NCI-H2171 (cell line): Measurements from ENCODE around the gene FBLN1.
A peak's percentile ranks its signal among the peaks of the same experiment; 100 is the strongest.

Experiments
- DNase-seq: peaks from one replicate; lab custom pipeline; 2025; lab: John Stamatoyannopoulos, UW

FBLN1 gene

DNA sequence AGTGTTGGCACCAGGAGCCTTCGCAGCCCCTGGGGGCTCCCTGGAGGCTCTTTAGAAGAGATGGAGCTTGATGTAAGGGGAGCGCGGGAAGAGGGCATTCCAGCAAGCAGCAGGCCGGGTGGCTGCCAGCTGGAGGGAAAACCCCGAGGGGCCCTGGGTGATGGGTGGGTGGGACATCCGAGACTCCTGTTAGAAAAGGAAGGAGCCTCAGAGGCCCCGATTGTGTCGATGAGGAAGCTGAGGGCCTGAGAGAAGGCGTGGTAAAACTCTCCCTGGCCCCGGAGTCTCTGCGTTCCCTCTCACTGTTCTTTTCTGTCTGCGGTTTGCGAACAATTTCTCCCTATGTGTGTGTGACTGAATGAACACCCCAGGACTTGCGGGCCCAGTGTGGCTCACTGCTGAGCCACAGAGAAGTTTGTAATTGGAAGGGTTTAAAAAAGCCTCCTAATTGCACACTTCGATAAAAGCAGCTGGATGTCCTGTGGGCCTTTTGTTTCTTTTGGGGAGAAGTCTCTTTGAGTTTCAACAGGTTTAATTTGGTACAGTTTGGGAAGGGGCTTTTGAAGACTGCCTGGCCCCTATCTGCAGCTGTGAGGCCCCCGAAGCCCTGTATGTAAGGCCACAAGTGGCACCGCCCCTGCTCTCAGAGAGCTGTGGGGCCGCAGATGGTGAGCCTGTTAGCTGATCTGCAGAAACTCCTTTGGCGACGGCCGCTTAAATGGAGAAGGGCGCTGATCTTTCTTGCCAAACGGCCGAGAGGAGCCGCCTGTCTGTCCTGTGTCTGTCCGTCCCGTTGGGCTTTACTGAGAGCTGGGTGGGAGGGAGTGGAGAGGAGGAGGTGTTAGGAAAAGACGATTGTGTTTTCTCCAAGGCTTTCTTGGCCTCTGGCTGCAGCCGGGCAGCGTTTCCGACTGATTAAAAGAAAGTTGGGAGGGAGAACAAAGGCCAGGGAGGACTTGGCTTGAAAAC lies 2.0 kb downstream of the FBLN1 start:
- DNase-seq, result peak; percentile 91

DNA sequence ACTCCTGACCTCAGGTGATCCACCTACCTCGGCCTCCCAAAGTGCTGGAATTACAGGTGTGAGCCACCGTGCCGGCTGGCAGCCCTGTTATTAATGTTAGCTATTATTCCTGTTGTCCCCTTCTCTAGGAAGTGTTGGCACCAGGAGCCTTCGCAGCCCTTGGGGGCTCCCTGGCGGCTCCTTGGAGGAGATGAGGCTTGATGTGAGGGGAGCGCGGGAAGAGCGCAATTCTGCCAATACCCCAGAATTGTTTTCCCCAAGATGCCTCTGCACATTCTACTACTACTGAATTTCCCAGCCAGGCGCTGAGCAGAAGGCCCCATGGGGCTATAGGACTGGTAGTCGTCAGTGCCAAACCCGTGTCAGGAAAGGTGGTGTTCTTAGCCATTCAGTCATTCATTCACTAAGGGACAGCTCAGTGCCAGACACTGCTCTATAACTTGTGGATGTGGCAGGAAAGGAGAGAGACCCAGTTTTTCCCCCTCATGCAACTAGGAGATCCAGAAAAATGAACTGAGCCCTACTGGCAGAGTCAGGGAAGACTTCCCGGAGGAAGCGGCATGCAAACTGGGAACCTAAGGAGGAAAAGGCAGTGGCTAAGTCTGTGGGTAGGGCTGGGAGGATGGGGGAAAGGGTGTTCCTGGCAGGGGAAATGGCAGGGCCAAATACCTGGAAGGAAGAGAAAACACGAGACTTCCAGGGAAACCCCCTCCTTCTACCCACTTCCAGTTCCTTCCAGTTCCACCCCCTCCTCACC lies 3.5 kb downstream of the FBLN1 start:
- no peak for DNase-seq

DNA sequence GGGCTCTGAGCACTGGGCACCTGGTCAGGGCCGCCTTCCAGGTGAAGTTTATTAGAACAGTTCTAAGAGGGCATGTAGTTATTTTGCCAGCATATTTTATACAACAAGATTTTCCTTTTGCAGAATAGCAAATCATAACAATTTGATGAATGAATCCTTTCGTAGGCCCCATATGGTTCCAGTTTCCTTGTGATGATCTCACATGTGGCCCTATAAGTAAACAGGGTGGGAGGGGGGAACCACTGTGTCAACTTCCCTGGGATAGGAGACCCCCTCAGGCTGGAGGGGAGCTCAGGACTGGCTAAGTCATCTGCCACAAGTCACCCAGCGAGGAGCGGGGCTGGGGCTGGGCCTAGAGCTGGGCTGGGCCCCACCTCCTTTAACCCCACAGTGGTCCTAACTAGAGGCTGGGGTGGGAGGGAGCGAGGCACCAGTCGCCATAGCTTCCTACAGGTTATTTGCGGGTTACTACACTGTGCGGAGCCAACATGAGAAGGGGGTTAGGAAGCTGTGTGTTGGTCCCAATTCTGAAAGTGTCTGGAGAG lies 4.2 kb downstream of the FBLN1 start:
- no peak for DNase-seq

DNA sequence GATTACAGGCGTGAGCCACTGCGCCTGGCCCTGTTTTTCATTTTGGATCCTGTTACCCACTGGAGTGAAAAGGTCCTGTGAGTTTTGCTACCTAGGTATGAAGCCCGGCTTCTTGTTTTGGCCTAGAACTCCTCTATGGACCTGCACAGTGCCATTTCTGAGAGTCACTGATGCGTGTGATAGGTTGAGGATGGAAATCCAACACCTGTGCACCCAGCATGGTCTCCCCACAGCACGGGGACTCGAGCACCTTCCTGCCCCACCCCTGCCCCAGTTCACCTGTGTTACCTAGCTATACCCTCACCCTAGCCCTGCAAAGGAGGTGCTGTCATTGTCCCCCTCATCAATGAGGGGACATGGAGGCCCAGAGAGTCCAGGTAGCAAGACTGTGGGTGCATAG lies 5.1 kb downstream of the FBLN1 start:
- no peak for DNase-seq

DNA sequence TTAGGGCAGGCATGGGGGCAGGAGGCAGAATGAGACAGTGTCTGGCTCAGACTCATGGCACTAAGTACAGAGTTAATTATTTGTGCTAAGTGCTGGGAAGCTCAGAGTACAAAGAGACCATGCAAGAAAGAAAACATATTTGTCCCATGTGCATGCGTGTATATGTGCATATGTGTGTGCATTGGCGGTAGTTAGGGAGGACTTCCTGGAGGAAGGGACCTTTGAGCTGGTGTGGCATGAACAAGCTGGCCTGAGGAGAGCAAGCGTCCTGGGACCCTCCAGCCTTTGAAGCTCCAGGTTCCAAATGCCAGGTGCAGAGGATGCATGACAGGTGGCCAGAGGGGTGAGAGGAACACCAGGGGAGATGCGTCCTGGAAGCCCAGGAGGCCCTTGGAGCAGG lies 6.1 kb downstream of the FBLN1 start:
- DNase-seq, result no peak

DNA sequence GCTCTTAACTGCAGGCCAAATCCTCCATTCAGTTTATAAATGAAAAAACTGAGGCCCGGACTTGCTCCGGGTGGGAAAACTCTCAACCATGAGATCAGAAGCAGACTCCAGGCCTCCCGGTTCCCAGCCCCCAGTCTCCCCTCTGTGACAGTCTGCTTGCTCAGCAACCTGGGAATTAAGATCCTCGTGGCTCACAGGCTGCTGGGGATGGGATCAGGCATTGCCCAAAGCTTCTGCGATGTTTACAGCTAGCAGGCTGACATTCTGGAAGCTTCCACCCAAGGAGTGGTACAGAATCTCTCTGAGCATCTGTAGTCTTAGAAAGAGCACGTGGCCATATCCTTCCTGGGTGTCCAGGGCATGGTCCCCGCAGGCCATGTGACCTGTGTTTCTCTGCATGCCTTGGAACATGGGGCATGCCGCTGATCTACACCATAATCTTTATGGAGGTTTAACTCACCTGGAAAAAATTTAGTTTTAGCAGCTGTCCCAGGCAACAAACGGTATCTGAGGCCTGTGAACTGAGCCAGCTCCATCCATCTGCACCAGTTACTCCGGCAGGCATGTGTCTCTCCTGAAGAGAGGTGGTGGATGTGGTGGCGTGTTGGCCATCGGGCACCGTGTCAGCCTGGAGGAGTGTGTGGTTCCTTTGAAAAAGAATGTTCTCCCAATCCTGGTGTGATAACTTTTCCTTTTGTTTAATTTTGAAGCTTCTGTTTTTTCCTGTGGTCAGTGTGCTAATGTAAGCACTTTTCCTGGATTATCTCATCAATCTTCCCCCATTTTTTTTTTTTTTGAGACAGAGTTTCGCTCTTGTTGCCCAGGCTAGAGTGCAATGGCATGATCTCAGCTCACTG lies 7.9 kb downstream of the FBLN1 start:
- no peak for DNase-seq

DNA sequence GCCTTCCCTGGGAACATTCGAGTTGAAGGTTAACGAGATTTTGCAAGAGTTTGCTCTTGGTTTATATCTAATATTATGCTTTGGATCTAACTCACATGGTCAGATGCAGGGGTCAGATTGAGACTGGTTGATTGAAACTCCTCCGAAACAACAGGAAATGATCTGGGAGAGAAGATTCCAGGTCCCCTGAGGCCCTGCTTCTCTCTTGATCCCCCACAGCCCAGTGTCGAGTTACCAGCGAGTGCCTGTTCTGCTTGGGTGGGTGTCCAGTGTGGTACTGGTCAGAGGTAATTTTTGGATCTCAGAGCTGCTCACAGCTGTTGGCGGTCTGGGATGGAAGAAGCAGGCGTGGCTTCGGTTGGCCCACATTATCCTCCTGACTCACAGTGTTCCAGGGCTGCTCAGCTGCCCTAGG lies 9.2 kb downstream of the FBLN1 start:
- DNase-seq, result no peak

DNA sequence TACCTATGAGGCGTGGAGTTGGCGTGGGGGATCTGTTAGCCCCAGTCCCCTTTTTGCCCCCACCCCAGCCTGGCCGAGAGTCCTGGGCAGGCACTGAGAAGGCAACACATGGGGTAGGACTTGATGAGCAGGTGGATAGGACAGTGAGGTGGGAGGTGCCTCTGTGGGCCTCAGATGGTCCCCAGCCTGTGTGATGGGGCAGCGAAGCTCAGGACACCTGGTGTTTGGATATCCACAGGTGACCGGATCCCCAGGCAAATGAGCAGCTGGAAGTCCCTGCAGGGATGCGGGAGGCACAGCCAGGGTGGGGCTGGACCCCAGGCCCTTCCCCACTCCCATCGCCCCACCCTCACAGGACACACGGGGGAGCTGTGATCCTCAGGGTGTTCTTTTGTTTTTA lies 9.7 kb downstream of the FBLN1 start:
- no peak for DNase-seq

DNA sequence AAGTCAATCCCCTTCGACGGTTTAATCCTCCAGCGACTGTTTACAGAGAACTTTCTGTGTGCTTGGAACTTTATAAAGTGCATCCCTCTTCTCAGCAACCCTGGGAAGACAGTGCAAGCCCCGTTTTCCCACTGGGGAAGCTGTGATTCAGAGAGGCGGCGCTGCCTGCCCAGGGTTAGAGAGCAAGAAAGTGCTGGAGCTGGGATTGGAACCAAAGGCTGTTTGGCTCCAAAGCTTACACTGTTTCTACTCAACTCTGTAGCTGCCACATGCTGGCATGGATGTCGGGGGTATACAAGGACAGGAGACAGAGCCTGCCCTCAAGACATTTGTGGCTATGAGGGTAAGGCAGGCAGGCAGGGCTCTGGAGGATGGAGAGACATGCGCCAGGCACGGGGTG lies 13.0 kb downstream of the FBLN1 start:
- DNase-seq, result no peak

DNA sequence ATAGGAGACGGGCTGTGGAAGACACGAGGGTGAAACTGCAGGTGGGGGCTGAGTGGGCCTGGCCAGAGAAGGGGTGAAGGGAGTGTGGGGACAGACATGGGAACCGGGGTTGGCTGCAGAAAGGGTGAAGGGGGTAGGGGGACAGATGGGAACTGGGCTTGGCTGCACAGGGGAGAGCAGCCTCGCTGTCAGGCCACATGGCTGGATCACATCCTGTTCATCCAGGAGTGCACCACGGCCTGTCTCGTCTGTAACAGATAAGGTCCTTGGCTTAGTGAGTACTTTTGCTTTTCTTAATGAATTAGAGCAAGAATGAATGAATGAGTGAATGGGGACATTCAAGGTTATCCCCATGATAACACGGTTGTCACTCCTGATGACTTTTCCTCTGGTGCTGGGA lies 13.5 kb downstream of the FBLN1 start:
- no peak for DNase-seq

DNA sequence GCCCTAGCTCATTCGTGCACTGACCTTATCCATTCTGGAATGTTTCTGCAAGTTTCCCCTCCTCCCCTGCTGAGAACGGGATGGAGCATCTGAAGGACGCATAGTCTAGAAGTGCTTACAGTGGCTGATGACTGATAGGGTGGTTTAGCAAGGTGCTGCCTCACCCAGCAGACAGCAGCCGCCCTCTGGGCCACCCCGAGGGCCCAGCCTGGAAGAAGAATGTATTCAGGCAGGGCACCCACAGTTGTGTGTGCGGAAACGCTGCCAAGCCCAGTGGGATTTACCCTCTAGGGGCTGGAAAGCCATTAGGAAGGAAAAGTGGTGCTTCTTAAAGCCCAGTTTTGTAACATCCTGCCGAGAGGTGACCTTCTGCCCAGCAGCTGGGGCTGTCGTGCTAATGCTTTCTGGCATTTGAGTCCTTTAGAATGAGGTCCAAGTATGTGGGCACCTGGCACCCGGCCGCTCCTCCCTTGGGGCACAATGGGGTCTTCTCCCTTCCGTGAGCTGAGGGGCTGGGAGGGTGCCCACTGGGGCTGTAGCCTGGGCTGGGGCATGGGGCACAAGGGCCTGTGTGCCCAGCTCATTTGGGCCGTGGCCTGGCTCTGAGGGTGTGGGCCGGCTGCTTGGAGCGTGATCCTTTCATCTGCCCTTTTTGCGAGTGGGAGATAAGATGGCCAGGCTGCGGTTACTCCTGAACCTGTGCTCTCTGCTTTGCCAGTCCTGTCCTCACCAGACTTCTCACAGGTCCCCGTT lies 14.4 kb downstream of the FBLN1 start:
- no peak for DNase-seq

DNA sequence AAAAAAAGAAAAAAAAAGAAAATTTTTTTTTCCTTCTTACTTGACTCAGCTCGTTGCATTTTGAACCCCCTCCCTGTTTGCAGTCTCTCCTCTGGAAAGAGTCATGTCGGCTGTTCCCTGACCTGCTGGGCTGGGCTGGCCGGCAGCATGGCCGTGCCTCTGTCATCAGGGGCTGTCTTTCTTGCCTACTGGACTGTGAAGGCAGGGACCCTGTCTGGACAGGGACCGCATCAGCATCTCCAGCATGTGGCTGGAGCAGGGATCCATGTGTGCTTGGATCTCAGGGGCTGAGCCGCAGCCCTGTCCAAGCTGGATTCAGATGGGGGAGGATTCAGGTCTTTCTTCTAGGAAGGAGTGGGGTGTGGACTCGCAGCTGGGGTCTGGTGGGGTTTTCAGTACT lies 15.5 kb downstream of the FBLN1 start:
- DNase-seq, result no peak

DNA sequence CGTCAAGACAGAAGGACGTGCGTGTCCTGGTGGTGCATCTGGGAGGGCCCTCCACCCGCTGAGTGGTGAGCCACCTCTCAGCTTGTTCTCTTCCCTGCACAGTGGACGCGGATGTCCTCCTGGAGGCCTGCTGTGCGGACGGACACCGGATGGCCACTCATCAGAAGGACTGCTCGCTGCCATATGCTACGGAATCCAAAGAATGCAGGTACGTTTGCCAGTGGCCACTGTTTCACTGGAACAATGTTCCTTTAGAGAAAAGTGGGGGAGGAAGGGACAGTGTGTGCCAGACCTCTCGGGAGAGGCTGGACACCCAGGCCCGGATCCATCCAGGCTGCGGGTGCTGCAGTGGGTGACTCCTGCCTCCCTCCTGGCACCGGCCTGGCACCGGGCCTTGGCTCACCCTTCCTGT lies 15.9 kb downstream of the FBLN1 start:
- no peak for DNase-seq

DNA sequence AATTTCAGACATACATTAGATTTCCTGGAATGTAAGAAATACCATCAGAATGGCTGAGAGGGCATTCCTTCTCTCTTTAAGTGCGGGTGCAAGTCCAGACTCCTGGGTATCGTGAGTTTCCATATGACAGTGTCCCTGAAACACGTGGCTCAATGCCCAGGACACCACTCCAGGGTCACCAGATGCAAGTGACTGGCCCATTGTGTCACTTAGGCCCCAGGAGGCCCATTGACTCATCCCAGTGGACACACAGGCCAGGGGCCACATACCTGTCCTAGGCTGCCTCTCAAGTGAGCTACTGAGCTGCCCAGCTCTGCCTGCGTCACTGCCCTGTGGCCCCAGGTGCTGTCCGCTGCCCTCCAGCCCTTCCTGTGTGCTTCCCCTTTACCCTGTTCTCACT lies 18.5 kb downstream of the FBLN1 start:
- no peak for DNase-seq

DNA sequence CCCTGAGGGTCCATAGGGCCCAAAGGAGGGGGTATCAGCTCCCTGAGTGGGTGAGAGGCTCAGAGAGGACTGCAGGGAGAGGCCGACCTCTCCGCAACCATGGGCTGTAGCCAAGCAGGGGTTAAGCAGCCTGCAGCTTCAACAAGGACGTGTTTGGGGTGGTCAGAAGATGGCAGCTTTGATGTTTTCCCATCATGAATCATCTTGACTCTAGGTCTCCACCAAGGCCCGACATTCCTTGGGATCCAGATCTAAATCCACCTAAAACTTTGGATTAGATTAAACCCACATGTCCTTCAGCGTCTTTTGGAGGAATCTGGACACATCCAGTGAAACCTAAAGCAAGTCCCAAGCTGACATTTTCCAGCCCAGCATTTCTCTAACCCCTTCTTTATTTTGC lies 19.8 kb downstream of the FBLN1 start:
- DNase-seq, result no peak

DNA sequence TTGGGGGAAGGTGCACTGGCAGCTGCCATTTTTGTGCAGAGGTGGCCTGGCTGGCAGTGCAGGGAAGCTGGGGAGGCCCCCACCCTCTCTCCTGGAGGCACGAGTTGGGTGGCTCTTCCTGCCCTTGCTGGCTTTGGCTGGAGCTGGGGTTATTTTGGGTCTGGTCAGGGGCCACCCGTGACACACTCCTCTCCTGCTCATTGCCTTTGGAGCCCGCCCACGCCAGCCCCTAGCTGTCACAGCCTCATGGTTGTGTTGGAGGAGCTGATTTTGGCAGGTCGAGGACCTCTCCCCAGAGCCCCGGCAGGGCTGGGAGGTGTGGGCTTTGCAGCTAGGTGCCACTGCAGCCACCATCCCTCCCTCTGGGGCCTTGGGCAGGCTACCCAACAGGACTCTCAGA lies 21.5 kb downstream of the FBLN1 start:
- no peak for DNase-seq

DNA sequence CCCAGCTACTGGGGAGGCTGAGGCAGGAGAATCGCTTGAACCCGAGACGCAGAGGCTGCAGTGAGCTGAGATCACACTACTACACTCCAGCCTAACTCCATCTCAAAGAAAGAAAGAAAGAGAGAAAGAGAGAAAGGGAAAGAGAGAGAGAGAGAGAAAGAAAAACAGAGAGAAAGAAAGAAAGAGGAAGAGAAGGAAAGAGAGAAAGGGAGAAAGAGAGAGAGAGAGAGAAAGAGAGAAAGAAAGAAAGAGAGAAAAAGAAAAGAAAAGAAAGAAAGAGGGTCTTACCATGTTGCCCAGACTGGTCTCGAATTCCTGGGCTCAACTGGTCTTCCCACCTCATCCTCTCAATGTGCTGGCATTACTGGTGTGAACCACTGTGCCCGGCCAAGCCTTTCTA lies 22.3 kb downstream of the FBLN1 start:
- DNase-seq, result no peak

DNA sequence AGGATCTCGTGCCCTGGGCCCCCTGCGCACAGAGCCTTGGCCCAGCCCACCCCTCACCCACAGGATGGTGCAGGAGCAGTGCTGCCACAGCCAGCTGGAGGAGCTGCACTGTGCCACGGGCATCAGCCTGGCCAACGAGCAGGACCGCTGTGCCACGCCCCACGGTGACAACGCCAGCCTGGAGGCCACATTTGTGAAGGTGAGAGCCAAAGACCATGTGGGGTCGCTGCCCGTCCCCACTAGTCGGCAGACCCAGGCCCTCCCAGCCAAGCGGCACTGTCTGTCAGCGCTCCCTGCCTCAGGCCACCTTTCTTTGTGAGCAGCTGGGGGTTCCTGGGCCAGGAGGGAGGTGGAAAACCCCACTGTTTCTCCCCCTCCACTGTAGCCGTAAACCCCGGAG lies 22.8 kb downstream of the FBLN1 start:
- DNase-seq, result no peak

DNA sequence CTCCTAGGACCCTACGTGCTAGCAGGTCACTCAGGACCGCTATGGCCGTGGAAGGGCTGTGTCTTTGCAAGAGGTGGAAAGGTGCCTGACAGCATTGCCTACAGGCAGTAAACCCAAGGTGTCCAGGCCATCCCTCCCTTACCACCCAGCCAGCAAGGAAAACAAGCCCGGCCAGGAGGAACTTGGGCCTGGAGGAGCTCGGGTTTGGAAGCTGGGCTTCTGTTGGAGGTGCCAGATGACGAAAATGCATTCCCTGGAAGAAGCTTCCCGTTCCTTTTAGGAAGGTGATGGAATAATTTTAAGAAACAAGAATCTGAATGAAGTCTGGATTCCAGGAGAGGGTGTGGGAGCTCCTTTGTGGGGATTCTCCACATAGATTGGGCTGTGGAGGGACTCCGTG lies 23.6 kb downstream of the FBLN1 start:
- DNase-seq, result no peak

DNA sequence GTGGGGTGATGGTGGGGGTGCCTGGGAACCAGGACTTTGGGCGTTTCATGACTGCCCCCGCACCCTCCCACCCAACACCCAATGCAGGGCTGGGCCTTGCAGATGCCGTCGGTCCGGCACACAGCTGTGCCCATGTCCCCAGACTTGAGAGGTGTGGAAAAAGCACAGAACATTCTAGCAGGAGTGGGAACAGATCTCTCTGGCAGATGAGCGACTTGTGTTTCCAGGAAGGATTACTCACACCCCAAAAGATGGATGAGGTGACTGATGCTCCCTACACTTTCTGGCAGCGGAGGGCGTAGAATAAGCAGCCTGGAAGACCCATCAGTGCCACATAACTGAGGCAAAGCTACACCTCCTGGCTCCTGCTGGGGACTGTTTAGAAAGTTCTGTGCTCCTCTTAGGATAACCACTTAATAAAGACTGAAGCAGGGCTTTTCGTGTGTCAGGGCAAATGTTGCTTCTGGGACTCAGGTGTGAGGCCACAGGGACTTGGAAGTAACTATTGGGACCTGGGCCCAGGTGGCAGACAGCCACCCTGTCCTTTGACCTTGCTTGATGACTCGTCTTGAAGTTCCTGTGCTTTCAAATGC lies 24.2 kb downstream of the FBLN1 start:
- no peak for DNase-seq

DNA sequence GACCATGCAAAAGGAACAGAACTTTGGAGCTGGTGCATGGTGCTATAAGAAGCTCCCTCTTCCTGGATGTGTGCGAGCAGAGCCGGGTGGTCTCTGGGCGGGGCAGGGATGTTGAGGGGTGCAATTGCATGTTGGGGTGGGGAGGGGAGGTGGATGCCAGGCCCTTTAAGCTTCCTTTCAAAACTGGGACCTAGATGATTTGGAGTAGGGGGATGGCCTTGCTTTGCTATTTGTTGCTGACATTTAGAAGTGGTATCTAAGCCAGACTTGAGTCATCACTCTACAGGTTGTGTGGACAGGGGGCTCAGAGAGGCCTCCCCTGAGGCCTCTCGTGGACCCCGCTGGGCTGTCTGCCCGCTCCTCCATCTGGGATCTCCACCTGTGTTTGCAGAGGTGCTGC lies 24.8 kb downstream of the FBLN1 start:
- no peak for DNase-seq
